ENCODE results near the gene CXorf58. TPM values are rescaled to one million over a fixed set of nuclear protein-coding genes. Genes with fewer than 3 reads are reported as not detected.

Gene CXorf58
- total and polyA plus RNA-seq, 4 donors: 0.05 to 0.17 TPM; not detected in 2

GRCh38 chrX:23952984-23953907 is 45.4 kb downstream of the CXorf58 start:
- TF ChIP-seq YY1 (IDR thresholded peaks at IDR 0.05): no peak
- TF ChIP-seq HNF4A (conservative IDR thresholded peaks at IDR 0.05): no peak
- TF ChIP-seq RAD21 (IDR thresholded peaks at IDR 0.05): no peak
- no peak for TF ChIP-seq JUND (IDR thresholded peaks at IDR 0.05)
- no peak for TF ChIP-seq ZBTB33 (IDR thresholded peaks at IDR 0.05)
- no peak for TF ChIP-seq SP1 (IDR thresholded peaks at IDR 0.05)
- TF ChIP-seq REST (IDR thresholded peaks at IDR 0.05): no peak
- TF ChIP-seq CTCF (IDR thresholded peaks at IDR 0.05; ENCODE audit: low read depth, low read length, missing input control): no peak
- TF ChIP-seq NR2F2 (IDR thresholded peaks at IDR 0.05): no peak
- TF ChIP-seq MAX (IDR thresholded peaks at IDR 0.05): no peak
- no peak for TF ChIP-seq RXRA (IDR thresholded peaks at IDR 0.05)
- no peak for TF ChIP-seq TAF1 (conservative IDR thresholded peaks at IDR 0.05)
- TF ChIP-seq HNF4G (IDR thresholded peaks at IDR 0.05): no peak
- no peak for TF ChIP-seq EGR1 (IDR thresholded peaks at IDR 0.05; ENCODE audit: low read depth in 2 of 2)
- TF ChIP-seq ATF3 (IDR thresholded peaks at IDR 0.05): no peak
- no peak for TF ChIP-seq FOXA2 (IDR thresholded peaks at IDR 0.05)
- TF ChIP-seq FOXA1 (IDR thresholded peaks at IDR 0.05): no peak
- no peak for TF ChIP-seq GABPA (IDR thresholded peaks at IDR 0.05 in 1 of 2, conservative IDR thresholded peaks at IDR 0.05 in 1 of 2)
- Histone ChIP-seq H3K9me3 (ENCODE audit: control insufficient read depth in 4 of 4, low read length in 3 of 4) (no peaks in the 10 kb centered on the region), H3K36me3 (ENCODE audit: control insufficient read depth in 4 of 4, insufficient read depth in 3 of 4, low read depth in 1 of 4, low read length in 3 of 4) (no peaks in the 10 kb centered on the region), H3K27ac (ENCODE audit: low read depth in 1 of 2, low read length in 2 of 2) (no peak overlapping the region), H3K27me3 (ENCODE audit: control insufficient read depth in 4 of 4, insufficient read depth in 4 of 4, low read length in 3 of 4) (no peaks in the 10 kb centered on the region), H3K4me1 (ENCODE audit: control insufficient read depth in 4 of 4, insufficient read depth in 4 of 4, low read length in 3 of 4) (no peaks in the 10 kb centered on the region), H3K9ac (ENCODE audit: low read depth in 1 of 2, low read length in 2 of 2) (peak overlapping the region in 1 of 2 donors; percentile 22), H3K4me3 (ENCODE audit: low read depth in 1 of 3, low read length in 3 of 3) (no peak overlapping the region)
- no peak for DNase-seq (ENCODE audit: low spot score)
- 60% methylated on average over 9 of the region's 9 CpGs for WGBS
